ENCODE results near the gene CACNA1A.

DNA sequence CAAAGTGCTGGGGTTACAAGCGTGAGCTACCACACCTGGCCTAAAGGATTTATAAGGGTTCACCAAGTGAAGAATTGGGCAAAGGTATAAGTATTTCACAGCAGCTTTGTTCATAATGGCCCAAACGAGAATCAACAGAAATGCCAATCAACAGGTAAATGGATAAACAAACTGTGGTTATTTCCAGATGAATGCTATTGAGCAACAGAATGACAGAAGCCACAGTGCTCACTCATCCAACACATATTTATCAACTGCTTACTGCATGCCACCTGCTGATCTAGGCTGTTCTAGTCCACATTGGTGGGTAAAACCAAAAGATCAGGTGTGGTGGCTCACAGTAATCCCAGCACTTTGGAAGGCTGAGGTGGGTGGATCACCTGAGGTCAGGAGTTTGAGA is 27.7 kb downstream of the CACNA1A start:
- TF ChIP-seq, protein P1, sequence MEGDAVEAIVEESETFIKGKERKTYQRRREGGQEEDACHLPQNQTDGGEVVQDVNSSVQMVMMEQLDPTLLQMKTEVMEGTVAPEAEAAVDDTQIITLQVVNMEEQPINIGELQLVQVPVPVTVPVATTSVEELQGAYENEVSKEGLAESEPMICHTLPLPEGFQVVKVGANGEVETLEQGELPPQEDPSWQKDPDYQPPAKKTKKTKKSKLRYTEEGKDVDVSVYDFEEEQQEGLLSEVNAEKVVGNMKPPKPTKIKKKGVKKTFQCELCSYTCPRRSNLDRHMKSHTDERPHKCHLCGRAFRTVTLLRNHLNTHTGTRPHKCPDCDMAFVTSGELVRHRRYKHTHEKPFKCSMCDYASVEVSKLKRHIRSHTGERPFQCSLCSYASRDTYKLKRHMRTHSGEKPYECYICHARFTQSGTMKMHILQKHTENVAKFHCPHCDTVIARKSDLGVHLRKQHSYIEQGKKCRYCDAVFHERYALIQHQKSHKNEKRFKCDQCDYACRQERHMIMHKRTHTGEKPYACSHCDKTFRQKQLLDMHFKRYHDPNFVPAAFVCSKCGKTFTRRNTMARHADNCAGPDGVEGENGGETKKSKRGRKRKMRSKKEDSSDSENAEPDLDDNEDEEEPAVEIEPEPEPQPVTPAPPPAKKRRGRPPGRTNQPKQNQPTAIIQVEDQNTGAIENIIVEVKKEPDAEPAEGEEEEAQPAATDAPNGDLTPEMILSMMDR (IDR thresholded peaks at IDR 0.05; ENCODE audit: poor library complexity): no peak
- TF ChIP-seq EZH2 (IDR thresholded peaks at IDR 0.05; ENCODE audit: borderline replicate concordance): no peak
